HG02938 (cell line): Measurements from ENCODE around the gene PLCB2.

Source experiments
- ATAC-seq: cut with Tn5 transposase; IDR thresholded peaks from one replicate; pipeline ENCODE4 v1.9.1; 2021; ENCODE audit warnings: mild to moderate bottlenecking, moderate library complexity; ENCODE audit not compliant: unreplicated experiment

Gene PLCB2

DNA sequence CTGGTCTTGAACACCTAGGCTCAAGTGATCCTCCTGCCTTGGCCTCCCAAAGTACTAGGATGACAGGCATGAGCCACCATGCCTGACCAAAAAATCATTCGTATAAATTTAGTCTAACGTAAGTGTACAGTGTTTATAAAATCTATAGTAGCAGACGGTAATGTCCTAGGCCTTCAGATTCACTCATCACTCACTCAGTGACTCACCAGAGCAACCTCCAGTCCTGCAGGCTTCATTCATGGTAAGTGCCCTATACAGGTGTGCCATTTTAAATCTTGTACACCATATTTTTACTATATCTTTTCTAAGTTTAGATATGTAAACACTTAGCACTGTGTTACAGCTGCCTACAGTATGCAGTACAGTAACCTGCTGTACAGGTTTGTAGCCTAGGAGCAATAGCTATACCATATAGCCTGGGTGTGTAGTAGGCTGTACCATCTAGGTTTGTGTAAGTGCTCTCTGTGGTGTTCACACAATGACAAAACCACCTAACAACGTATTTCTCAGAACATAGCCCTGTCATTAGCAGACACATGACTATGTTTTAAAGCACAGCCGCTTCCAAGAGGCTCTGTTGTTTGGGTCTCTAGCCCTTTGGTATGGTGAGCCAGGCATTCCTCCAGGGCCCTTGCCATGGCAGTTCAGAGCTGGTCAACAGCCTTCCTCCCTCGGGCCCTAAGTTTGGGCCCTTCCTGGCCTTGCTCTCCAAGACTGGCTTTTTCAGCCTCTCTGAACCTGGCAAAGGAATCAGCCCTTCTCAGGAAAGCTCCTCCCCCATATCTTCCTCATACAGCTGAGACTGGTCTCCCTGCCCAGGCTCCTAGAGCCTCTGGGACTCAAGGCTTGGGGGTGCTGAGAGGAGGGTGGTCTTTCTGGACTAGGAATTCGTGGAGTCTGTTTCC, 34.9 kb upstream of the PLCB2 start:
- ATAC-seq = no peak

DNA sequence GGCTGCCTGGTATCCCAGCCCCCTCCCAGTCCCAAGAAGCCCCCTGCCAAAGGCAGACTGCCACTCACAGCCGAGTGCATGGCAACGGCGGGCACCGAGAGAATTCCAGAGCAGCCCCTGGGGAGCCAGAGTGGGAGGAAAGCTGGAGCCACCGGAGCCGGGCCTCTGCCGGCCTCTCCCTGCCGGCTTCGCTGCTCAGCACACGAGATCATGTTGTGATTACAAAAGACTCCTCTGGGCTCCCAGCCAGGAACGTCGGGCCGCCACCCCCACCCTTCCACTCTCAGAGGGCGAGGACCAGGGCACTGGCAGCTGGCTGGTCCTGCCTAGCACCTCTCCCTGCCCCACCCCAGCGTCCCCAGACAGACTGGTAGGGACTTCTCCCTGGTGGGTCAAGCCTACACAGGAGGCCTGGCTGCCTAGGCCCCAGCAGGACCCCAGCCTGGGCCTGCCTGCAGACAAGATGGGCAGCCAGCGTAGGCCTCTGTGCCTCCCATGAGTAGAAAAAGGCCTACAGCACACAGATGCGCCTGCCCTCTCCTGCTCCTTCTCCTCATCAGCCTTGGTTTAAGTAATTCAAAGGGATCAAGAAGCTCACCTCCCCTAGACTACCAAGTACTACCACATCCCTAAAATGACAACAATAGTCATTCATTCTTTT, 33.1 kb upstream of the PLCB2 start, which contains the start of gene CCDC9B:
Gene CCDC9B, minus strand, starts transcription at position 200 of the 661 bp plus-strand sequence. Its CDS starts 120 bp downstream, at position 80.
- no peak for ATAC-seq

DNA sequence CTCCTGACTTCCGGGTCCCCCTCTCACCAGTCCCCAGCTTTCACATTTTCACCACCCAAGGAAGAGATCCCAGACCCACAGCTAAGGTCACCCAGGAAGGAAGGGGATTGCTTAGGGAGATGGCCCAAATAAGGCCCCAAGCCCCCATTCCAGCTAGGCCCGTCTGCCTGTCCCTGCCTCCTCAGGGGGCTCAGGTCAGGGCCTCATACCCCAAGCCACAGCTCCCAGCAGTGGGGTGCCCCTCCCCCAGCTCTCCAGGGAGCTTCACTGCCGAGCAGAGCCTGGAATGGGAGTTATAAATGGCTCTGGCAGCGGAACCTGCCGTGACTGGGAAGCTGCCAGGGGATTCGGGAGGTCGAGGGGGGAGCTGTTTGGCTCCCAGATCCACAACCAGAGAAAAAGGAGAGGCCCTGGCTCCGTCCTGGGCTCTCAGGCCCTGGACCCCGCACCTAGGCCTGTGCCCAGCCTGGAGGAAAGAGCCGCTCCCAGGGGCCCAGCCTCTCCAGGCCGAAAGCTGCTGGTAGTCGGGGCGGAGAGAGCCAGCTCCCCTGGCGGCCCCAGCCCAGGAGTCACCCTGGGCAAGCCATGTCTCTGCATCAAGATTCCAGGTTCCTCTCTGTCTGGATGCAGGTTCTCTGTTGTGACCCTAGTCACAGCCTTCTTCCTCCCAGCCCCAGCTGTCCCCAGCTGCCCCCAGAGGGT, 32.5 kb upstream of the PLCB2 start:
- ATAC-seq = no peak

- ATAC-seq = no peak
These were observed 31.8 kb upstream of the PLCB2 start for GRCh38 chr15:40339621-40339945.

DNA sequence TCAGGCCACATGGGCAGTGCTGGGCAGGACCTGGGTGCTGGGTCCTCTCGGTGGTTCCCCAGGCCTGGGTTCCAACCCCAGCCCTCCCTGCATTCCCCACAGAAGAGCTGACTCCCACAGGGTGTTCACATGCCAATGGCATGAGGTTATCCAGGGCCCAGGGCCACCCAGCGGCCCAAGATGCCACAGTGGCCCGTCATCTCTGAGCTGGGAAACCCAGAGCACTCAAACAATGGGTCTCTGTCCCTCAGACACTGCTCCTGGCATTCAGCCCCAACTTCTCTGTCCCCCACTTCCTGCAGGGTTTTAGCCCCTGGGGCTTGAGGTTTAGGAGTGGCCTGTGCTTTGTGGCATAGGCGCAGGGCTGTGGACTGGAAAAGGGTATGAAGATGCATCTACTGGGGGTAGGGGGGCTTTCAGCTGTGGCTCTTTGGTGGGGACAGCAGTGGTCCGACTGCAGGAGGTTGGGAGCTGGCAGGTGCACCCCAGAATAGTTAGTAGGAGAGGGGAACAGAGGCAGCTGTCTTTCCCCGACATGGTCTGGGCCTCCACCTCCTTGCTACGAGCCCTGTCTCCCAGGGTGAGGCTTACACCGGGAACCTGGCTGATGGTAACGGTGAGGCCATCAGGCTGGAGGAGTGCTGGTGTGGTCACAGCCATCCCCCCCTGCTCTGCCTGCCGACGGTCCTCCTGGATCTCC, 31.3 kb upstream of the PLCB2 start:
- ATAC-seq = no peak

GRCh38 chr15:40338041-40338657, 30.4 kb upstream of the PLCB2 start:
- ATAC-seq = no peak

GRCh38 chr15:40337597-40337996, 29.9 kb upstream of the PLCB2 start:
- ATAC-seq = no peak

DNA sequence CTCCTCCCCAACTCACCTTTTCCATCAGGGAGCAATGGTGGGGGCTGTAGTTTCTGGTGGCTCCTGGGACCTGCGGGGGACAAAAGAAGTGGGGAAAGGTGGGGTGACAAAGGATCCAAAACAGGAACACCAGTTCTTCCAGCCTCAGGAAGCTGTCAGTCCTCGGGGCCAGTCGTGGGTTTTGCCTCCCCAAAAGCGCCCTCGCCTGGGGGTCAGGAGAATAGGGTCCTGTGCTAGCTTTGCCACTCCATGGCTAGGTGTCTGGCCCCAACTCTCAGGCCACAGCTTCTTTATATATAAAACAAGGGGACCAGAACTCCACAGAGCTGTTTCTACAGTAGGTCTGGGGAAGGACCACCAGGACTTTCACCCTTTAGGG, 29.0 kb upstream of the PLCB2 start:
- no peak for ATAC-seq

GRCh38 chr15:40335938-40336743, 28.4 kb upstream of the PLCB2 start:
- no peak for ATAC-seq

DNA sequence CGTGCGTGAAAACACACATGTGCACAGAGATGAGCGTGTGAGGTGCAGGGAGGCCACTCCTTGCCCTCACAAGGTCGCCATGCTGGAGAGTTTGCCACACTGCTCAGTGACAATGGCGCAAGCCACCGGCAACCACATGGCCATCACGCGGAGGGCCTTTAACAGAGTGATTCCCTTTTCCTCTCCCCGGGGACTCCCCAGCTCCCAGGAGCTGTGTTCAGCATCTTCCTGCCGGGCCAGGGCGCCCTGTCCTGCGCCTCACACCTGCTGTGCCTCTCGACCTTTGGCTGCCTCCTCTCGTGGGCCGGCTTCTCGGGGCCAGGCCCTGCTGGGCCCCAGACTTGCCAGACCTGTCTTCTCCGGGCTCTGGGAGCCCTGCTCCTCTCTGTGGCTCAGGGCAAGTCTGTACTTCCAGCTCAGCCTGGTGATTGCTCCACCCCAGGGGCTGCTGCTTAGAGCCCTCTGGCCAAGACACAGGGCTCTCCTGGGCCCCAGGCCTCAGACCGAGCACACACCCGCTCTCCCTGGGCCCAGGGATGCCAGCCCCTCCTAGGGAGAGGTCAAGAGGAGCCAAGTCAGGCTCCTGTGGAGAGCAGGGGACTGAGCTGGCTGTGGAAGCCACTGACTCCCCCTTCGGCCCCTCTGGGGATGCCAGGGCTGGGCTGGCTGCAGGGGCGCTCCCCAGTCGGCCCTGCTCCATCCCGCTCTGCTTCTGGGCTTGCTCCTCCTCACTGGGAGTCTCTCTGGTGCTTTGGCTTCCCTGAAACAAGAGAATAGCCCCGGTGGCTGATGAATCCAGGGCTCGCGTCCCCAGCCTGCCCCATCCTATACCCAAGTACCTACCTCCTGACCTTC, 27.4 kb upstream of the PLCB2 start:
- no peak for ATAC-seq

GRCh38 chr15:40334541-40334940, 26.8 kb upstream of the PLCB2 start:
- ATAC-seq = no peak

DNA sequence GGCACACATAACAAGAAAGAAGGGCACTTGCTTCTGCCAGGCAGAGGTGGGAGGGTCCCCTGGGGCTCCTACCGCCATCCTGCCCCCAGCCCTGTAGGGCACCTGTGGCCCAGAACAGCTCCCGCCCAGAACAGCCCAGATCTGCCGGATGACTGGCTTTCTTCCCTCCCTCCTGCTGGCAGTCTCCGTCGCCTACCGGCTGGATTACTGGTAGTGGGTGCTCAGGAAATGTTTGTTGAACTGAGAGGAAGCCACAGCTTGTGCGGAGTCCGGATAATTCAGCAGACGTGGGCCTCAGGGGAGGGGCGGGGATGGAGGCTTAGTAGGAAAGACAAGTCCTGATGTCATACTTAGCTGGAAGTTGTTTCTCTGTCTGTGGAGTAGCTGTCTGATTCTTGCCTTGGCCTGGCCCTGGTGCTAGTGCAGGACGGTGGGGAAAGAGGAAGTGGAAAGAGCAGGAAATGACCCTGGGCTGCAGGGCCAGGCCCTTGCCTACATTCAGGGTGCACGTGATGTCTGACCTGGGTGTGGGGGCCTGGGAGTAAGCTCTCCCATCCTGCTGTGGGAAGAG, 26.3 kb upstream of the PLCB2 start:
- ATAC-seq = no peak

DNA sequence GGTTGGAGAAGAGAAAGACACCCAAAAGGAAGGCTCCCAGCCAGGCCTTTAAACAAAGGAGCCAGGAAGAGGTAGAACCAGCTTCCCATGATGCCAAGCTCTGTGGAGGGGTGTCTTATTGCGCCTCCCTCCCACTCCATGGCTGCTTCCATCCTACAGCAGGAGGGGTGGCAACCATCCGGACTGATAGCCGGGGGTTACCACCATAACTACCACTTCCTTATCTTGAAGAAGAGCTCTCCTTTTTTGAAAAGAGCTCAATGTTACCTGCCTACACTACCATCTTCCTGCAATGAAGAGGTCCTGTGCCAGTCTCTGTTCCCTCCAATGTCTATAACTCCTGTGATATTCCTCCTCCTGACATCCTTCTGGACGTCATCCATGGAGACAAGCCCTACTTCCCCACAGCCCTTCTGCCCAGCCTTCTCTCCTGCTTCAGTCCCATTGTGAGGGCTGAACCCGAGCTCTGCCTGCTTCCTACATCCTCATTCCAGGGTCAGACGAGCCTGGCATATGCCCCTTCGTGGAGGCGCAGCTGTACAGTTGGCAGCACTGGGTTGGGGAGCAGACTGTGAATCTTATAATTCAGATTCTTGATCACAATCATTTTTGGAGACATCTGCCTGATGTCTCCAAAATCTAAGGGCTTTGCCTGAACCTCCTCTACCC, 24.5 kb upstream of the PLCB2 start:
- ATAC-seq = no peak

GRCh38 chr15:40331637-40332036, 23.9 kb upstream of the PLCB2 start:
- ATAC-seq = no peak

GRCh38 chr15:40331026-40331425, 23.3 kb upstream of the PLCB2 start:
- no peak for ATAC-seq

GRCh38 chr15:40330368-40330836, 22.7 kb upstream of the PLCB2 start:
- no peak for ATAC-seq

- ATAC-seq = no peak
These were observed 22.1 kb upstream of the PLCB2 start for GRCh38 chr15:40329804-40330203.

DNA sequence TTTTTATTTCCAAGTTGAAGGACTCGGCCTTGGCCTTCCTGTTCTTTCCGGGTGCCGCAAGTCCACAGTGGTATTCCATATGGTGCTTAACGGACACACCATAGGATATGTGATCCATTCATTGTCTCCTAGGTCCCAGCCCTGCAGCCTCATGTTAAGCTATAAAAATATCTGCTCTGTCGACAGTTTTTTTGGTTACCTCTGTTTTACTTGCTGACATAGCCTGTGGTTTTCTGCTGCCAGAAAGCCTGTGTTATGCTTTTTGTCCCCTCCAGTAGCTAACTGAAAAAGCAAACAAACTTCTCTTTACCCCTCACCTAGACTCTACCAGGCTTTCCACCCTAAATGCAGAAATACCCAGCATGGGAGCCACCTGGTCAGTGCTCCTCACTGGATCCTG, 21.0 kb upstream of the PLCB2 start:
- ATAC-seq = no peak
